Mammary microvascular endothelial cell (primary cell): ENCODE data around the gene IFT57. TPM values are rescaled to one million over a fixed set of nuclear protein-coding genes. Genes with fewer than 3 reads are reported as not detected.

Source experiments
- total RNA-seq: library from RNA; depleted of rRNA; stranded (reverse); fragments of >200 nt; gene quantifications from 2 replicates; pipeline ENCODE4 v1.2.3, GENCODE V29; 2015

The IFT57 gene, protein sequence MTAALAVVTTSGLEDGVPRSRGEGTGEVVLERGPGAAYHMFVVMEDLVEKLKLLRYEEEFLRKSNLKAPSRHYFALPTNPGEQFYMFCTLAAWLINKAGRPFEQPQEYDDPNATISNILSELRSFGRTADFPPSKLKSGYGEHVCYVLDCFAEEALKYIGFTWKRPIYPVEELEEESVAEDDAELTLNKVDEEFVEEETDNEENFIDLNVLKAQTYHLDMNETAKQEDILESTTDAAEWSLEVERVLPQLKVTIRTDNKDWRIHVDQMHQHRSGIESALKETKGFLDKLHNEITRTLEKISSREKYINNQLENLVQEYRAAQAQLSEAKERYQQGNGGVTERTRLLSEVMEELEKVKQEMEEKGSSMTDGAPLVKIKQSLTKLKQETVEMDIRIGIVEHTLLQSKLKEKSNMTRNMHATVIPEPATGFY
- total RNA-seq: 13.9 and 22.0 TPM in 2 replicates

DNA sequence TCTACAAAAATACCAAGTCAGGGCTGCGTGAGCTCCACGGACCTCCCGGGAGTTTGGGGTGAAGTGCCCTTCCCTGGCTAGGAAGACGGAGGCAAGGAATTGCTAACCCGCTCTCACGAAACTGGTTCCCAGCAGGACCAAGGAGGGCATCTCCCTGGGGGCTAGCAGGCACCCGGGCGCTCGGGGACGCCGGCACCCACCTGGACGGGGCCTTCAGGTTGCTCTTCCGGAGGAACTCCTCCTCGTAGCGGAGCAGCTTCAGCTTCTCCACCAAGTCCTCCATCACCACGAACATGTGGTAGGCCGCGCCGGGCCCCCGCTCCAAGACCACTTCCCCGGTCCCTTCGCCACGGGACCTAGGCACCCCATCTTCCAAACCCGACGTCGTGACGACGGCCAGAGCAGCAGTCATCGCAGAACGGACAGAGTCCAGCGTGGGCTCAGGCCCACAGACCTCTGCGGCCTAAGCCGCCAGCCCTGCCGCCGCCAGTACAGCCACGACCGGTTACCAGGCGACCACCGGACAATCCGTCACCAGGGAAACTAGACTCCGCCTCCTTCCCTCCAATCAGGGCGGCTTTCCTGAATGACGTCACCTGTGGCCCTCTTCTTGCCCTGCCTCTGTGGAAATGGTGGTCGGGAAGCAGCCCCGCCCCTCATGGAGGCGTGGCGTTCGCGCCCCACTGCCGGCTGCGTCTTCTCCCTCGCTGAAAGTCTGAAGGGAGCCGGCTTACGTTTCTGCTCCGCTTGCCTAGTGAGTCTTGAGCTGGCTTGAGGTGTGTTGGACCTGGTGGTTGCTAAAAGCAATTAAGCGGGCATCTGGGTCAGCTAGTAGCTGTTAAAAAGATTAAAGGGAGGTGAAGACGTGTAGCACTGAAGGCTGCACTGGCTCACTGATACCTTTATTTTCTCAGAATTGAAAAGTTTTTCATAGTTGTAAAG, at the start of gene IFT57:
Gene IFT57 (minus strand): TSS at position 514 of the 942 bp plus-strand sequence. CDS start 102 bp downstream, at position 412.

Other genes with a start within 250 kb of the IFT57 start
- 73.4 and 77.1 TPM in 2 replicates for gene CD47, start 131.4 kb downstream of the IFT57 start, total RNA-seq
- not detected in 2 replicates for gene HHLA2, start 74.1 kb upstream of the IFT57 start, total RNA-seq